K562 (cell line): ENCODE measurements around the gene ODC1. TPM values are rescaled to one million over a fixed set of nuclear protein-coding genes. Genes with fewer than 3 reads are reported as not detected.

Experiments
- FOXP1 ChIP-seq: sonication (generic); formaldehyde crosslinking; IDR thresholded peaks from 2 replicates; pipeline ENCODE4 v1.8.0; 2022; ENCODE audit warnings: mild to moderate bottlenecking, missing genetic modification reagents
- MECOM ChIP-seq: fragments of 250-450 bp; sonication (Bioruptor Pico); IDR thresholded peaks from 2 replicates; pipeline ENCODE4 v1.8.0; 2022; ENCODE audit warnings: inconsistent platforms
- MED1 ChIP-seq: sonication (generic); formaldehyde crosslinking; IDR thresholded peaks from 2 replicates; pipeline ENCODE4 v1.8.1; 2023; ENCODE audit warnings: missing genetic modification reagents, borderline replicate concordance
- POLR2G ChIP-seq: fragments of 200-400 bp; formaldehyde crosslinking; IDR thresholded peaks from 2 replicates; pipeline ENCODE4 v1.6.1; 2017; ENCODE audit warnings: low read depth, mild to moderate bottlenecking, antibody characterized with exemption, low read length, moderate library complexity
- SOX6 ChIP-seq: fragments of 450-650 bp; IDR thresholded peaks from 2 replicates; pipeline ENCODE4 v1.6.1; 2014; ENCODE audit warnings: mild to moderate bottlenecking
- SUPT5H ChIP-seq: fragments of 450-650 bp; IDR thresholded peaks from 2 replicates; pipeline ENCODE4 v1.6.1; 2016
- ZNF12 ChIP-seq: sonication (generic); formaldehyde crosslinking; IDR thresholded peaks from 2 replicates; pipeline ENCODE4 v1.4.0; 2020; ENCODE audit warnings: mild to moderate bottlenecking, missing genetic modification reagents
- ZNF408 ChIP-seq: fragments of 250-450 bp; sonication (Bioruptor Pico); IDR thresholded peaks from 2 replicates; pipeline ENCODE4 v1.4.0; 2020; ENCODE audit warnings: low read depth, mild to moderate bottlenecking, moderate library complexity
- ZNF589 ChIP-seq: fragments of 200-800 bp; sonication (Bioruptor generic); IDR thresholded peaks from 2 replicates; pipeline ENCODE4 v1.6.1; 2016; ENCODE audit warnings: low read depth, missing genetic modification characterization, missing compliant biosample characterization
- ZNF644 ChIP-seq: fragments of 200-800 bp; sonication (Bioruptor generic); IDR thresholded peaks from 2 replicates; pipeline ENCODE4 v1.6.1; 2016; ENCODE audit warnings: low read depth, missing genetic modification characterization, missing compliant biosample characterization
- polyA plus RNA-seq, 8 experiments: library from polyadenylated mRNA; depleted of rRNA in 4 of 8; stranded (reverse) in 5 of 8; unstranded in 3 of 8; fragments of >200 nt; fragmentation: Nextera tagmentation in 2 of 8; fragmentation: Illumina TruSeq in 1 of 8; extraction: Ambion mirVana in 2 of 8; extraction: Trizol in 1 of 8; gene quantifications; 2 replicates each; pipeline versions ENCODE4 v1.2.1 to v1.2.3, GENCODE V29; 2011 to 2014; ENCODE audit warnings: inconsistent platforms in 1 of 8, missing spikeins in 1 of 8
- total RNA-seq, 7 experiments: library from RNA; depleted of rRNA in 6 of 7; stranded (reverse); fragments of >200 nt in 6 of 7; fragmentation: Illumina TruSeq in 2 of 7; extraction: Trizol in 2 of 7; gene quantifications; 2 replicates each; pipeline versions ENCODE4 v1.2.1 to v1.2.3, GENCODE V29; 2011 to 2021; ENCODE audit warnings: low replicate concordance in 1 of 7
- TF ChIP-seq, protein P1 (sequence below): fragments of 450-650 bp; IDR thresholded peaks from 2 replicates; pipeline ENCODE4 v1.6.1; 2016; ENCODE audit warnings: mild to moderate bottlenecking
- TF ChIP-seq, protein P2 (sequence below): fragments of 200-800 bp; sonication (Bioruptor generic); IDR thresholded peaks from 2 replicates; pipeline ENCODE4 v1.6.1; 2017; ENCODE audit warnings: missing genetic modification characterization, missing compliant biosample characterization
- TF ChIP-seq, protein P3 (sequence below): sonication (generic); formaldehyde crosslinking; IDR thresholded peaks from 2 replicates; pipeline ENCODE4 v1.8.1; 2023; ENCODE audit warnings: mild to moderate bottlenecking, missing genetic modification reagents

ODC1 gene
- total and polyA plus RNA-seq, 9 of the 15 experiments (the other 6 are each of a cell fraction or from before 2014, with no cell fraction given): 142 to 563 (median 457) TPM

DNA sequence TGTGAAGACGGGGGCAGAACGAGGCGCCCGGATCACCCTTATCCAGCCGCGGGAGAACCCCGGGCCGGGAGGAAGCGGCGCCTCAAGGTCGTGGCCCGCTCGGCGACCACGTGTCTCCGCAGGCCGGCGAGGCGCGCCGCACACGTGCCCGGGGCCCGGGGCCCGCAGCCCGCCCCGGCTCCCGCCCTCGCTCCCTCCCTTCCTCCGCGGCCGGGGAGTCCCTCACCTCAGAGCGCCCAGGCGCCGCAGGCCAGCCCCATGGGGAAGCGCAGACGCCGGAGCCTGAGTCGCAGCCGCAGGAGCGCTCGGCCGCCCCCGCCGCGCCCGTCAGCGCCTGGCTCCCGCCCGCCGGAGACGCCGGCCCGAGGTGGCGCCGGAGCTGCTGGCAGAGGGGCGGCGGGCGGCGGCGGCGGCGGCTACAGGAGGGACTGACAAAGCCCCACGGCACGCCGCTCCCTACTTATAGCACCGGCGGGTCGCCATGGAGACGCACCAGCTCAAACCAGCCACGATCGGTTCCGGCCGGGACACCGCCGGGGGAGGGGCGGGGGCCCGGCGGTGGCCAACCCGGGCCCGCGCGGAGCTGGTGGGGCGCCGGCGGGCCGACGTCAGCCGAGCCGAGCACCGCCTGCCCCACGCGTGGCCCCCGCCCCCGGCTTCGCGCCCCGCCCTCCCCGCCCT, at the start of gene ODC1 (continued):
- TF ChIP-seq, protein P1, sequence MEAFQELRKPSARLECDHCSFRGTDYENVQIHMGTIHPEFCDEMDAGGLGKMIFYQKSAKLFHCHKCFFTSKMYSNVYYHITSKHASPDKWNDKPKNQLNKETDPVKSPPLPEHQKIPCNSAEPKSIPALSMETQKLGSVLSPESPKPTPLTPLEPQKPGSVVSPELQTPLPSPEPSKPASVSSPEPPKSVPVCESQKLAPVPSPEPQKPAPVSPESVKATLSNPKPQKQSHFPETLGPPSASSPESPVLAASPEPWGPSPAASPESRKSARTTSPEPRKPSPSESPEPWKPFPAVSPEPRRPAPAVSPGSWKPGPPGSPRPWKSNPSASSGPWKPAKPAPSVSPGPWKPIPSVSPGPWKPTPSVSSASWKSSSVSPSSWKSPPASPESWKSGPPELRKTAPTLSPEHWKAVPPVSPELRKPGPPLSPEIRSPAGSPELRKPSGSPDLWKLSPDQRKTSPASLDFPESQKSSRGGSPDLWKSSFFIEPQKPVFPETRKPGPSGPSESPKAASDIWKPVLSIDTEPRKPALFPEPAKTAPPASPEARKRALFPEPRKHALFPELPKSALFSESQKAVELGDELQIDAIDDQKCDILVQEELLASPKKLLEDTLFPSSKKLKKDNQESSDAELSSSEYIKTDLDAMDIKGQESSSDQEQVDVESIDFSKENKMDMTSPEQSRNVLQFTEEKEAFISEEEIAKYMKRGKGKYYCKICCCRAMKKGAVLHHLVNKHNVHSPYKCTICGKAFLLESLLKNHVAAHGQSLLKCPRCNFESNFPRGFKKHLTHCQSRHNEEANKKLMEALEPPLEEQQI: no peak
- peak; percentile 97 for TF ChIP-seq POLR2G
- 0 out of 2 replicates have a peak, but pooled peaks have one; percentile 13 for TF ChIP-seq FOXP1 (CRISPR knock-in tag)
- TF ChIP-seq, protein P2, sequence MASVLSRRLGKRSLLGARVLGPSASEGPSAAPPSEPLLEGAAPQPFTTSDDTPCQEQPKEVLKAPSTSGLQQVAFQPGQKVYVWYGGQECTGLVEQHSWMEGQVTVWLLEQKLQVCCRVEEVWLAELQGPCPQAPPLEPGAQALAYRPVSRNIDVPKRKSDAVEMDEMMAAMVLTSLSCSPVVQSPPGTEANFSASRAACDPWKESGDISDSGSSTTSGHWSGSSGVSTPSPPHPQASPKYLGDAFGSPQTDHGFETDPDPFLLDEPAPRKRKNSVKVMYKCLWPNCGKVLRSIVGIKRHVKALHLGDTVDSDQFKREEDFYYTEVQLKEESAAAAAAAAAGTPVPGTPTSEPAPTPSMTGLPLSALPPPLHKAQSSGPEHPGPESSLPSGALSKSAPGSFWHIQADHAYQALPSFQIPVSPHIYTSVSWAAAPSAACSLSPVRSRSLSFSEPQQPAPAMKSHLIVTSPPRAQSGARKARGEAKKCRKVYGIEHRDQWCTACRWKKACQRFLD (CRISPR knock-in tag): peak; percentile 81
- 0 out of 2 replicates have a peak, but pooled peaks have one; percentile 11 for TF ChIP-seq MECOM (CRISPR knock-in tag)
- 0 out of 2 replicates have a peak, but pooled peaks have one; percentile 57 for TF ChIP-seq ZNF12 (CRISPR knock-in tag)
- TF ChIP-seq SOX6: no peak
- TF ChIP-seq, protein P3, sequence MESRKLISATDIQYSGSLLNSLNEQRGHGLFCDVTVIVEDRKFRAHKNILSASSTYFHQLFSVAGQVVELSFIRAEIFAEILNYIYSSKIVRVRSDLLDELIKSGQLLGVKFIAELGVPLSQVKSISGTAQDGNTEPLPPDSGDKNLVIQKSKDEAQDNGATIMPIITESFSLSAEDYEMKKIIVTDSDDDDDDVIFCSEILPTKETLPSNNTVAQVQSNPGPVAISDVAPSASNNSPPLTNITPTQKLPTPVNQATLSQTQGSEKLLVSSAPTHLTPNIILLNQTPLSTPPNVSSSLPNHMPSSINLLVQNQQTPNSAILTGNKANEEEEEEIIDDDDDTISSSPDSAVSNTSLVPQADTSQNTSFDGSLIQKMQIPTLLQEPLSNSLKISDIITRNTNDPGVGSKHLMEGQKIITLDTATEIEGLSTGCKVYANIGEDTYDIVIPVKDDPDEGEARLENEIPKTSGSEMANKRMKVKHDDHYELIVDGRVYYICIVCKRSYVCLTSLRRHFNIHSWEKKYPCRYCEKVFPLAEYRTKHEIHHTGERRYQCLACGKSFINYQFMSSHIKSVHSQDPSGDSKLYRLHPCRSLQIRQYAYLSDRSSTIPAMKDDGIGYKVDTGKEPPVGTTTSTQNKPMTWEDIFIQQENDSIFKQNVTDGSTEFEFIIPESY: peak; percentile 62; the same call in 1 of the 2 replicates
- 0 out of 2 replicates have a peak, but pooled peaks have one; percentile 23 for TF ChIP-seq ZNF644 (tag)
- no peak for TF ChIP-seq SUPT5H
- no peak for TF ChIP-seq ZNF408
- TF ChIP-seq ZNF589 (CRISPR knock-in tag): peak; percentile 2; the same call in 1 of the 2 replicates
- peak; percentile 71; the same call in 1 of the 2 replicates for TF ChIP-seq MED1
